ENCODE measurements around the gene LIPG.

The LIPG gene

DNA sequence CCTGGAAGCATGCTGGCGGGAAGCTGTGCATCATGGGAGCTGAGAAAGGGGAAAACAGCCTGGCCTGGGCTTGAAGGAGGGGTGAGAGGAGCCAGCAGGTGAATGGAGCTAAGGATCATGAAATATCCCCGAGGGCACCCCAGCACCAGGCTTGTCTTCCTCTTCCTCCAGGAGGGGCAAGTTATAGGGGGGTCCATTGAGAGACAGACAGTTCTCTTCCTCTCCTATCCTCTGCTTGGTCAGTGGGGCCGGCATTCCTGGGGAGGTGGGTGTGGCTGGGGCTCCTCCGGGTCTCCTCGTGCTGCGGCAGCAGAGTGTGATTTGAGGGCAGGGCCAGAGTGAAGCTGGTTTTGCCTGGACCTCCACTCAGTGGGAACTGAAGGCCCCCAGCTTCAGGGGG lies 78.9 kb downstream of the LIPG start:
- DNase-seq = no peak

DNA sequence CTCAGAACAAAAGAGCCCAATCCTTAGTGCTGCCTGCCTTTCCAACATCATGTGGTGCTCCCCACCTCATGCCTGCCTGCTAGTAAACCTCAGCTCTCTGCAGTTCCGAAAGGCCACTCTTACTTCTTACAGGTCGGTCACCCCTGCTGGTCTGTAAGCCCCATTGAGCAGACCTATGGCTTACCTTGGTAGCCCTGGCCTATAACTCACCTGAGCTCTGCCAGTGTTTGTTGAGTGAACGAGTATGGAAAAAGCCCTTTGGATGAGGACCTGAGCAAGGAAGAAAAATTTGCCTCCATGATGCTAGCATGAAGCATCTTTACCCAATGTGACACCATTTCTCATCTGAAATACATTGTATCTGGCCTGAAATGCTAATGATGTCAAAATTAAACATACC lies 83.3 kb downstream of the LIPG start:
- DNase-seq = no peak

DNA sequence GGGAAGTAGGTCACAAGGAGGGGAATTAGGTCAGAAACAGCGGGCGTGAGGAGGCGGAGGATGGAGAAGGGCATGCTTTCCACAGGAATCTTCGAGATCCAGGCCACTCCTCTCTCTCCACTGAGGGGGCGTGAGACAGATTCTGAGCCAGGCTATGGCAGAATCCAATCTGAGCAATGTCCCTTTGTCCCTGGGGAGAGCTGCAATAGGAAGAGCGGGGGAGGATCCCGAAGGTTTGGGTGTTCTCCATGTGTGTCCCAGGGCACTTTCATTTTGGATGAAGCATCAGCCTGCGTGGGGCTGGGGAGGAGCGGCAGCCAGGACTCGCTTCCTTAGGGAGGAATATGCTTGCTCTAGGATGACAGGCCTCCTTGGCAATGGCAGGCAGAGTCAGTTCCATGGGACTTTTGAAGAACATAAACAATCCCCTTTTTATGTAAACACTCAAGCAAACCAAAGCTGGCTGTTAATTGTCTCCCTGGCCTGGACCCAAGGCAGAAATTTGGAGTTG lies 84.0 kb downstream of the LIPG start:
- no peak for DNase-seq

DNA sequence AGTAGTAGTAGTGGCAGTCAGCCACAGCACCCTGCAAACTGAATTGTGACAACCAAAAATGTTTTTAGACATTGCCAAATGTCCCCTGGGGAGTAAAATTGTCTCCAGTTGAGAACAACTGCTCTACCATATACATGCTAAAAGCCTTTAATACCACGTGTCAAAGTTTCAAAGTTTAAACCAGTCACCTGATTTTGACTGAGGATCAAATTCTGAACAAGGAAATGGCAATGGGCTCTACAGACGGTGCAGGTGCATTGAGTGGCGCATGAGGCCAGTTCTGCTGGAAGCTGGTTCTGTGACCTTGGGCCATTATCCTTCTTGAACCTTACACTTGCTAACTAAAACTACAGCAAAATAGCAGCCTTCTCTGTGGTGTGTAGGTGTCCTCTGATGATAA lies 85.0 kb downstream of the LIPG start:
- DNase-seq = no peak

DNA sequence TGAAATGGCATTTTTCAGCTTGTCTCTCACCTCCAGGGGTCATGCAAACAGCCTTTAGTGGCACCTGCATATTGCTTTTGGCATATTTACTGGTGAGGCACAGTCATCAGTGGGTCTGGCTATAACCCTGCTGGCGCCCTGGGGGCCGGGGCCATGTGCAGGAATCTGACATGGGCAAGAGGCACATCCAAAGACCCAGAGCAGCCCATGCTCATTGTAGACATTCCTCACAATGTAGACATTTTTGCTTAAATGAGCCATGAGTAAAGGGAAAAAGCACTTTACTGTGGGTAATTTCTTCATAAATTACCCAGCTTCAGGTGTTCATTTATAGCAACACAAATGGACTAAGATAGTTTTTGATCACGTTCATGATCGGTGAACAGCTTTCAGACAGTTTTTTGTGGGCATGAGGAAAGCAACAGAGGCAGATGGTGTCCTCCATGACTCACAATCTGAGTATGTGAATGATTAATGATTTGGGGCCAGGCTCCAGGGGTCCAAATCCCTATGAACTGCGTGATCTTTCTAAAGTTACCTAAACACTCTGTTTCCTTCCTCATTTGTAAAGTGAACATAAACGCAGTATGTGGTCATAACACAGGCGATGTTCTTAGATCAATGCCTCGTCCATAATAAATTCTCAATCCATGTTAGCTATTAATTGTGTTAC lies 85.8 kb downstream of the LIPG start:
- no peak for DNase-seq

DNA sequence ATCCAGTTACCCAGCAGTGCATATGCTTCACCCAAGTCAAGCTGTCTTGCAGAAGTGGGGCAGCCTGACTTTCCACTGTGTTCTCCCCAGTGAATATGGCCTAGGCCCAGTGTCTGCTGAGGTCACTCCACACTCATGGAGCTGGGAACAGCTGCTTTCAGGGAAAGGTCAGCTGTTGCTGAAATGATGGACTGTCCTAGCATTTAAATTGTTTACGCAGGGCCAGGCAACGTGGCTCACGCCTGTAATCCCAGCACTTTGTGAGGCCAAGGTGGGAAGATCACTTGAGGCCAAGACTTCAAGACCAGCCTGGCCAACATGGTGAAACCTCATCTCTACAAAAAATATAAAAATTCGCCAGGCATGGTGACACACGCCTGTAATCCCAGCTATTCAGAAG lies 86.5 kb downstream of the LIPG start:
- DNase-seq = no peak

Data from SHP77 (cell line).